SU-DHL-6 (cell line): Measurements from ENCODE around the gene MAS1.

Source experiments
- CTCF ChIP-seq: fragments of 200-600 bp; sonication (generic); IDR thresholded peaks from one replicate; pipeline ENCODE4 v1.5.1; 2017; ENCODE audit warnings: antibody characterized with exemption, mild to moderate bottlenecking, low read length, moderate library complexity; ENCODE audit not compliant: insufficient read depth, poor library complexity, severe bottlenecking
- EZH2phosphoT487 ChIP-seq: fragments of 200-600 bp; sonication (generic), shearing (Covaris generic); conservative IDR thresholded peaks from 2 replicates; pipeline ENCODE4 v1.6.1; 2018; ENCODE audit warnings: mild to moderate bottlenecking, antibody characterized with exemption, low read length, moderate library complexity, mixed read lengths

- TF ChIP-seq CTCF (no peak), EZH2phosphoT487 (no peak)
Observed at GRCh38 chr6:159939591-159940016, 48.8 kb downstream of the MAS1 start.
